Measurements from ENCODE around the gene RXYLT1. TPM values are rescaled to one million over a fixed set of nuclear protein-coding genes. Genes with fewer than 3 reads are reported as not detected.

RXYLT1 gene
- total and polyA plus RNA-seq, 7 donors: 10.3 to 23.5 (median 12.8) TPM

DNA sequence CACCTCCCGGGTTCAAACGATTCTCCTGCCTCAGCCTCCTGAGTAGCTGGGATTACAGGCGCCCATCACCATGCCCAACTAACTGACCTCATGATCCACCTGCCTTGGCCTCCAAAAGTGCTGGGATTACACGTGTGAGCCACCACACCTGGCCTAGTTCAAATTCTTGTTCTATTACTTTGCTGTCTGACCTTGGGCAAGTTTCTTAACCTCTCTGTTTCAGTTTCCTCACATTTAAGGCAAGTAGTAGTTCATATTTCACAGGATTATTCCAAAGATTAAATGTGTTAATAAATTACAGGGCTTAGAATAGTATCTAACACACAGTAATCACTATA lies 10.9 kb downstream of the RXYLT1 start:
- Histone ChIP-seq H3K36me3 (ENCODE audit: insufficient read depth in 1 of 2, low read depth in 1 of 2) (peaks cover 0 to 70% of the 10 kb centered on the region in 2 donors), H3K9me3 (no peaks in the 10 kb centered on the region), H3K4me1 (no peaks in the 10 kb centered on the region), H3K27me3 (ENCODE audit: insufficient read depth in 3 of 3, low read length in 2 of 3) (no peaks in the 10 kb centered on the region), H3K27ac (no peak overlapping the region), H3K4me3 (no peak overlapping the region)
- no peak for TF ChIP-seq CTCF (IDR thresholded peaks at IDR 0.05)
- 82 to 92% (median 84%) methylated on average over 4 of the region's 4 CpGs for WGBS, 3 donors
- intact Hi-C loops (cut with DNase I): no loop called here
- ATAC-seq (no peak), DNase-seq (no peak)

- 65 to 69% (median 67%) methylated on average over 3 of the region's 3 CpGs for WGBS, 3 donors
- ATAC-seq (no peak), DNase-seq (no peak)
- Histone ChIP-seq H3K4me3 (no peak overlapping the region), H3K9me3 (no peaks in the 10 kb centered on the region), H3K4me1 (no peaks in the 10 kb centered on the region), H3K27me3 (ENCODE audit: insufficient read depth in 3 of 3, low read length in 2 of 3) (no peaks in the 10 kb centered on the region), H3K27ac (no peak overlapping the region), H3K36me3 (ENCODE audit: insufficient read depth in 1 of 2, low read depth in 1 of 2) (peaks cover 0 to 52% of the 10 kb centered on the region in 2 donors)
- intact Hi-C loops (cut with DNase I): no loop called here
- no peak for TF ChIP-seq CTCF (IDR thresholded peaks at IDR 0.05)
Observed at GRCh38 chr12:63792338-63792737, 12.6 kb downstream of the RXYLT1 start.

- Histone ChIP-seq H3K9me3 (no peaks in the 10 kb centered on the region), H3K4me1 (no peaks in the 10 kb centered on the region), H3K4me3 (no peak overlapping the region), H3K36me3 (ENCODE audit: insufficient read depth in 1 of 2, low read depth in 1 of 2) (peaks cover 0 to 24% of the 10 kb centered on the region in 2 donors), H3K27ac (no peak overlapping the region), H3K27me3 (ENCODE audit: insufficient read depth in 3 of 3, low read length in 2 of 3) (no peaks in the 10 kb centered on the region)
- ATAC-seq (no peak), DNase-seq (no peak)
- WGBS, 3 donors: 88 to 89% (median 88%) methylated on average over 10 of the region's 10 CpGs
- TF ChIP-seq CTCF (IDR thresholded peaks at IDR 0.05): no peak
- intact Hi-C loops (cut with DNase I): no loop called here
Observed at GRCh38 chr12:63795032-63795687, 15.5 kb downstream of the RXYLT1 start.

GRCh38 chr12:63795944-63796343 lies 16.2 kb downstream of the RXYLT1 start:
- no peak for ATAC-seq
- intact Hi-C loops (cut with DNase I): no loop called here
- 74 to 92% (median 89%) methylated on average over 6 of the region's 6 CpGs for WGBS, 3 donors
- DNase-seq: no peak
- H3K9me3 ChIP-seq: no peaks in the 10 kb centered on the region
- no peak overlapping the region for H3K27ac ChIP-seq
- TF ChIP-seq CTCF (IDR thresholded peaks at IDR 0.05): no peak
- no peak overlapping the region for H3K4me3 ChIP-seq
- no peaks in the 10 kb centered on the region for H3K4me1 ChIP-seq
- H3K27me3 ChIP-seq (ENCODE audit: insufficient read depth in 3 of 3, low read length in 2 of 3): no peaks in the 10 kb centered on the region
- H3K36me3 ChIP-seq (ENCODE audit: insufficient read depth in 1 of 2, low read depth in 1 of 2): peaks cover 0 to 16% of the 10 kb centered on the region in 2 donors

All from psoas muscle (tissue), 8 donors.